DLD1 (cell line): Measurements from ENCODE around the gene CDK3.
"Not testable (repeated sequence)": the region's sequence is repeated elsewhere in the genome, so short reads cannot be mapped to it uniquely, and the experiment has no call there.

Experiments used
- in situ Hi-C: cut with HindIII; loops from 2 replicates; pipeline ENCODE4 v1.10.0; 2017; ENCODE audit warnings: low sequenced_read_pairs

Gene CDK3

DNA sequence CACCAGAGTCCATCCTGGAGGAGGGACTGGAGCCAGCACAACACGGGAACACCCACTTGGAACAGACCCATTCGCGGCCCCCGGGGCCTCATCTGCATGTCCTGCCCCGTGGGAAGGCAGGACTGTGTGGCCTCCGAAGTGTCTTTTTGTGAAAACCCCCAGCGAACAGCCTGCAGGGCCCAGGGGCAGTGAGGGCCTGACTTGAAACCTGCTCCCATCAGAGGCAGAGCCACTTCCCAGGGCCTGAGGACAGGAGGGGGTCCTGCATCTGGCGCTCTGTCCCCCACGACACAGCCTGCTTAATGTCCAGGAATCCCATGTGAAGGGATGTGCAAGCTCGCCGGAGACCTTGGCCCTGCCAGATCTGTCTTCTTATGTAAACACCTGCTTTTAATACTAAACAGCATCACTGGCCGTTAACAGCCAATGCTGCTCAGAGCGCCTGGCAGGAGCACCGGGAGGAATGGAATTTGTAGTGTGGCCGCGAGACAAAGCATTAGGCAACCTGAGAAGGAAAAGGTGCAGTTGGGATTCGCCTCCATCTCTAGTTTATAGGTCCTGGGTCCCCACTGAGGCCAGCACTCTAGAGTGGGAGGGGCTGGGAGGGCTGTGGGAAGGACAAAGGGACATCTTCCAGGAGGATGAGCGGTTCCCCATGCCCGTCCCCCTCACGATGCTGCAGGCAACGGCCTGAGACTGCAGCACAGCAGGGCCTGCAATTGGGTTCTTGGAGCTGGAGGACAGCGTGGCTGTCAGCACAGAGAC, 36.0 kb downstream of the CDK3 start:
- in situ Hi-C loops = no loop called here

DNA sequence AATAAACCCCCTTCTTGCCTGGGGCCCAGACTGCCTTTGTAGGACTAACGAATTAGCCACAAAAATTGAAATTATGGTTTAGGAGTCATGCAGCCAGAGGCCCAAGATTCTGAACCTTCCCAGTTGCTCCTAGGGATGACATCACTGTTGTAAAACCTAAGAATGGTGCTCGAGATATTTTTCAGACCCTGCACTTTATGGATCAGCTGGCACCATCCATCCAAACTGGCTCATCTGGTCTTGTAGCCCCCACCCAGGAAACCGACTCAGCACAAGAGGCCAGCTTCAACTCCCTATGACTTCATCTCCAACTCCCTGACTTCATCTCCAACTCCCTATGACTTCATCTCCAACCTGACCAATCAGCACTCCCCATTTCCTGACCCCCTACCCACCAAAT, 37.4 kb downstream of the CDK3 start:
- in situ Hi-C loops = no loop called here

DNA sequence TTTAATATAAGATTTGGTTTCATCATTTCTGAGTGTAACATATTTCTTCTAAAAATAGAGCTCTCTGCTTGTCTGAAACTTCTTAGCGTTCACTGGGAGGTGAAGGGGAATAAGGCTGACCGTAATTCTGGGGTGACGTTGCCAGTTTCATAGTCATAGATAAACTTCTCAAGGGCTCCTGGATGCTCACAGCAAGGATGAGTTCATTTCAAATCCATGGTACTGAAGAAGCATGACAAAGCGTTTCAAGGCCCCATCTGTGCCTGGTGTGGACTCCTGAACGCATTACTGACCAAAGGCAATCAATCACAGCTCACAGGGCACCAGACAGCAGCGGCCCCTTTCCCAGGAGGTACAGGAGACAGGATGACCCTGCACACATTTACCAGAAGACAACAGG, 38.5 kb downstream of the CDK3 start:
- in situ Hi-C loops = no loop called here

DNA sequence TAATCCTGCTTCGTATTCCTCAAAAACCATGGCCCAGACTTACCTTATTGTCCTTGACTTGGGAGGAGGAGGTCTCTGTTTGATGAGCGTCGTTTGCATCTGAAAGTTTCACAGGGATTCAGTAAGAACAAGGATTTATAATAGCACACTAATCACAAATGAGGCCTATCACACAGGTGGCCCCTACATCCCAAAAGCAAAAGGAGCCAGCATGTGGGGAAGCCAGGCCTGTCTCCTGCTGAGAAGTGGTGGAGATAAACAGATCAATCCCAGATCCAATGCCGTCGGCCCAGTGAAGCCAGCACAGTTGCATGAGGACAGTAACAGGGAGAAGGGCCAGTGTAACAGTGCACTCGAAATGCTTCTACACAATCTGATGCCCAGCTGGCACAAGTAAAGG, 39.7 kb downstream of the CDK3 start:
- in situ Hi-C loops = no loop called here

DNA sequence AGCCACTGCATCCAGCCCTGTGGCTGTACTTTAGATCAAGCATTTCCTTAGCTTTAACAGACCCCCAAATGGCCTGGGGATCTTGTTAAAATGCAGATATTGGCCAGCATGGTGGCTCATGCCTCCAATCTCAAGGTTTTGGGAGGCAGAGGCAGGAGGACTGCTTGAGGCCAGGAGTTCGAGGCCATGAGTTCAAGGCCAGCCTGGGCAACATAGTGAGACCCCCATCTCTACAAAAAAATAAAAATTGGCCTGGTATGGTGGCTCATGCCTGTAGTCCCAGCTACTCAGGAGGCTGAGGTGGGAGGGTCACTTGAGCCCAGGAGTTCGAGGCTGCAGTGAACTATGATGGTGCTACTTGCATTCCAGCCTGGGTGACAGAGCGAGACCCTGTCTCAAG, 42.2 kb downstream of the CDK3 start:
- in situ Hi-C loops = not testable (repeated sequence)

DNA sequence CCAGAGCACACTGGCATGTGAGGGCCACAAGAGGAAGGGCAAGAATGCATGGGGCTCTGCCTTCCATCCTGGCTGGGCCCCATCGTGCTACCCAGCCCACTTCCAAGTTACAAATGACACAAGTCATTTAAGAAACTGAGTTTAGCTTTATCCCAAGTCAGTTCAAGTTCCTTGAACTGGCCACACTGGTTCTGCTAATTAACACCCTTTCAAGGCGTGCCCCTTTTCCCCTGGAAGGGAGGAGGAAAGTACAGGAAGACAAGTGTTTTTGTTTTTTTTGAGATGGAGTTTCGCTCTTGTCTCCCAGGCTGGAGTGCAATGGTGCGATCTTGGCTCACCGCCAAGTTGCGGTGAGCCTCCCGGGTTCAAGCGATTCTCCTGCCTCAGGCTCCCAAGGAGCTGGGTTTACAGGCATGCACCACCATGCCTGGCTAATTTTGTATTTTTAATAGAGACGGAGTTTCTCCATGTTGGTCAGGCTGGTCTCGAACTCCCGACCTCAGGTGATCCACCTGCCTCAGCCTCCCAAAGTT, 43.9 kb downstream of the CDK3 start:
- in situ Hi-C loops = not testable (repeated sequence)

DNA sequence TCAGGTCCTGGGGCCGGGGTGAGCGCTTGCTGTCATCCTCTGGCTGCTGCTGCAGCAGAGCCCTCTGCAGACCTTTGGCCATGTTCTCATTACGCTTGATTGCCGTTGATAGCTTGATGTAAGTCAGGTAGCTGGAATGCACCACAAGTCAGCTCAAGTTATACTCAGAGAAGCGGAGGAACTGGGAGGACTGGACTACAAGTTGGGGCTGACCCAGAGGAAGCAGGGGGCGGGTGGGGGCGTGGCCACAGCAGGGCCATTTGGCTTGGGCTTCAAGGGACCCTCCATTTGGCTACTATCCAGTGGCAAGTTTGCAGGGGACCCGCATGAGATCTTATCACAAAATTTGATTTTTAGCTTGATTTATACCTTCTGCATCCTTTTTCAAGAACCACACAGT, 45.4 kb downstream of the CDK3 start:
- in situ Hi-C loops = no loop called here

DNA sequence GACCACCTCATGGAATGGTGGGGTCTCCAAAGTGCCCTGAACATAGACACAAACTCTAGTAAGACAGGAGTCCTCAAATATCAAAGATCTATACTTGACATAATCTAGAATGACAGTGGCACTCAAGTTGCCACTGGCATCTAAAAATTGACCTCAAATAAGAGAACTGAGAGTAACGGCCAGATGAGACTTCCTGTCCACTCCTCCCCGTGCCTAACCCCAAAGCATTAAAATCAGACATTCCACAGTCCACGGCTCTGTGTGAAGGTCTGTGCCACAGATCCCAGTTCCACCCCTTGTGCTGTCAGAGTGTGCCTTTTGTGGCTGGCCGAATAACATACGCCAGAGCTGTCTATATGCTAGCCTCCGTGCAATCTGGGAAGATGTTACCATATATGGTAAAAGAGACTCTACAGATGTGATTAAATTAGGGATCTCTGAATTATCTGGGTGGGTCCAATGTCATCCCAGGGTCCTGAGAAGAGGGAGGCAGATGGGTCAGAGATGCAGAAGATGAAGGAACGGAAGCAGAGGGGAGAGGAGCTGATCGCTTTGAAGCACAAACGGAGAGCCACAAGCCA, 47.5 kb downstream of the CDK3 start:
- in situ Hi-C loops = no loop called here

DNA sequence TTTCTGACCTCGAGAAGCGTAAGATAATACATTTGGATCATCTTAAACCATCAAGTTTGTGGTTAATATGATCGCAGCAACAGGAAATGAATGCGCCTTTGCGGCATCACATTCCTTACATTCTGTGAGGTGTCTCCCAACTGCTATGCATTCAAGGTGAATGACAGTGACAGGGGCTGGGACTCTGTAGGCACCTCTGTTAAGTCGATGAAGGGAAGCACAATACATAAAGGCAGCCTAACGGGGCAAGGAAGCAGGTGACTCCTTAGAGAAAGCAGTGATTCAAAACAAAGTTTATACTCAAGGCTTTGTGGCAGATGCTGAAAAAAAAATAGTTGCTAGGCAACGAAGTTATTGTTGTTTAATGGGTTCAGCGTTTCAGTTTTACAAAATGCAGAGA, 48.1 kb downstream of the CDK3 start:
- in situ Hi-C loops = no loop called here

DNA sequence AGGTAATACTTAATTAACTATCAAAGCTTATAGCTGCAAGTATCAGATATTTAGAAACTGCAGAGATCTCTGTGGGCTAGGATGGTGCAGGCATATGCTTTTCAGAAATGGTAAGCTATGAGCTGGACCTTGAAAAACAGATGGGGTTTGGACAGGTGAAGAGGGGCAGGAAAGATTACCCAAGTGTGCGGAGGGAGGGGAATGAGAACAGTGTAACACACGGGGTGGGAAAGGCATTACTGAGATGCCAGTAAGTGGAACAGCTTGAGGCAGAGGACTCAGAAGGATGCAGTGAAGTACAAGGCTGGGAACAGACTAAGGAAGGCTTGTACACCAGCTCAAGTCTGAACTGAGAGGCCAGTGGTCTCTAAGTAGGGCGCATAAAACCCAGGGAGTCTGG, 48.6 kb downstream of the CDK3 start:
- in situ Hi-C loops = no loop called here

DNA sequence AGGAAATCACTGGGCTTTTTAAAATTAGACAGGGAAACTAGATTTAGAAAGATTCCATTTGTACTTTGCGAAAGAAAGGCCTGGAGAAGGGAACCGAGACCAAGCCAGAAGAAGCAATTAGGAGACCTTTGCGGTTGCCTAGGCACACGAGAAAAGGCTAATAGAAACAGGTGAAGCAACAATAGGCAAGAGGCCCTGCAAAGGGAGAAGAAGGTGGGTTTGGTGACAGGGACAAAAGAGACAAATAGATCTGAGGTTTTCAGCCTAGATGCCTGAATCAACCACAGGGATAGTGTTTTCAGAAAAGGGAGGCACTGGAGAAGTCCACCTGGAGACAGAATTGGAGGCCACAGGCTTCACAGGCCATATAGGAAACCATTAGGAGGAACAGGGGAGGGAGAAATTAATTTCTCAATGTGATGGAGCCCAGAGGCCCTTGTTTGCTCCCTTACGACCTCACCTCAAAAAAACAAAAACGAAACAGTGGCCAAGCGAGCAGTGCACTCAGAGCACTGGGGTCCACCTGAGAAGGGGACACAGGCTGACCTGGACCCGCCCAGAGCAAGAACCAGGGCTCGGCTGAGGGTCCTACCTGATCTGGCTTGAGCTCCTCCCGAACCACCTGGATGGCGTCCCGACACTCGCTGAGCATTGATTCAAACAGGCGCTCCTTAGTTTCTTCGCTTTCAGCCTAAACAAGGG, 49.3 kb downstream of the CDK3 start:
- in situ Hi-C loops = no loop called here

DNA sequence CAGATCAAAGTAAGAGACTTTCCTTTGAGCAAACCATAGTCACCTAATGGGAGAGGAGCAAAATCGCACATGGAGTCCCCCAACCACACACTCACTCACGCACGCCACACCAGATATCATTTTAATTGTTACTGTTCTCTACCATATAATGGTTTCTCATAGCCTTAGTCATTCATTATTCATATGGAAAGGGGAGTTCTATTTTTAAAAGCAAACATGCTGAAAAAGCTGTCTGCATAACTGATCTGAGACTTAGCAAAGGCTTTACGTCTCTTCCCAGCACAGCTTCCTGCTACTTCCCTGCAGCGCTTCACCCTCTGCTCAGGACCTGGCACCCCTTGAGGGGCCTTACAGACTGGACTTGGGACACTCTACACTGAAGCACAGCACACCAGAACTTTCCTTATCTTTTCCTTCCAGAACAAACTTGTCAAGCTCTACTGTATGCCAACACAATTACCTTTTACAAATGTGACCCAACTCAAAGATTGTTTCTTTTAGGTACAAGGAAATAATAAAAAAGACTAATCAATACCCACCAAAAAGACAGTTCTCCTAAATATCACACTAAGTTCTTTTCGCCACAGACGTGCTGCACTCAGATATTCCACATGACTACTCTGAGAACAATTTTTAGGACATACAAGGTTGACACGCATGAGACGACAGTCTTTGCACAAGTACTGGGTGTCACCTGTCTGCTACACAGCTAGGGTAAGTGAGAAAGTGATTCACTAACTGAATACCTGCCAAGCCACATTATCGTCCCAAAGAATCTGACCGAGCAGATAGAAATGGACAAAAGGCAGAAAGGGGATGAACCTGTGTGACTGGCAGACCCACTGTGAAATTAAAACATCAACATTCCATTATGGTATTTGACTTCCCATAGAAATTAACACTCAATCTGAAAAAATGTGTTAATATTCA, 50.1 kb downstream of the CDK3 start:
- in situ Hi-C loops = no loop called here

DNA sequence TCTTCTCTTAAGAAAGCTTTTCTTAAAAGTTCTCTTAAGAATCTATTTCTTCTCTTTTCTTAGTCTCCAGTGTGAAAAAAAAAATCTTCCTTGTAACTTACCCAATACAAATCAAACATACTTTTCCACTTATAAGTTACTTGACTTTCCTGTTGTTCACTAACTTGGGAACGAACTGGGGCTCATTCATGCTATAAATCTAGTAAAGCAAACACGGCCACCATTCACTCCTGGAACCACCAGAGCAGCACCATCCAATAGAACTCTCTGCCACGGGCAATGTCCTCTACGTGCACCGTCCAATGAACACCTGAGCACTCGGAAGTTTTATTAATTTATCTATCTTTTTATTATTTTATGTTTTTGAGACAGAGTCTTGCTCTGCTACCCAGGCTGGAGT, 50.9 kb downstream of the CDK3 start:
- in situ Hi-C loops = no loop called here

DNA sequence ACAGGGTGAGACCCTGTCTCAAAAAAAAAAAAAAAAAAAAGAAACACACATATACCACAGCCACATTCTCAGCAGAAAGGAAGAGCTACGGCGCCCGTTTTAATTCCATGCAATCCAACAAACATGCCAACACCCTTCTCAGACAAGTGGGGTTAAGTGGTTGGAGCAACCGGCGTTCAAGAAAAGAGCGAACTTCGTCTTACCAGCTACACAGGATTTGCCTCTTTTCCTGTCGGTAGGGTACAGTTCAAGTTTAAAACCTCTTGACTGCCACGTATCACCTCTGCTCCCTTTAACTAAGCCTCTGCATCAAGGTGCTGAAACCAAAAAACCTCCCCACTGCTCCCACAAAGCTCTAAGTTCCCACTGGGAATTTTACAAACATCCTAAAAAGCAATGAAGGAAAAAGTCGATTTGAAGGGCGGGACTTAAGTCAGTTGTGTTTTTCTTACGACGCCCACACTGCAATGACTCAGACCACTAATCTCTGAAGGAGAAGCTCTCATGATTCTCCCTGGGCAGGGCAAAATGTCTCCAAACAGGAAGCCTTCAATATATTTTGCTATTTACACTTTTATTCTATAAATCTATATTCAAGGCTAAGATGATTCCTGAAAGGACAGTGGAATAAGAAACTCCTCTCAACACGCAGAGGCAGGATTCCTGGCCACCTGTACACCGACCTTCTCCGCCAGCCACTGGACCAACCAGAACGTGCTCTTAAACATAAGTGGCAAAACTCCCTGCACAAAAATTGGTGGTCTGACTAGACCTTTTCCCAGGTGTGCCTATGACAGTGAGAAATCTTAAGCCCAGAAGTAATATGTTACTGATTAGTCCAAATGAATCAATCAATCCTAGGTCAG, 52.8 kb downstream of the CDK3 start:
- in situ Hi-C loops = no loop called here

DNA sequence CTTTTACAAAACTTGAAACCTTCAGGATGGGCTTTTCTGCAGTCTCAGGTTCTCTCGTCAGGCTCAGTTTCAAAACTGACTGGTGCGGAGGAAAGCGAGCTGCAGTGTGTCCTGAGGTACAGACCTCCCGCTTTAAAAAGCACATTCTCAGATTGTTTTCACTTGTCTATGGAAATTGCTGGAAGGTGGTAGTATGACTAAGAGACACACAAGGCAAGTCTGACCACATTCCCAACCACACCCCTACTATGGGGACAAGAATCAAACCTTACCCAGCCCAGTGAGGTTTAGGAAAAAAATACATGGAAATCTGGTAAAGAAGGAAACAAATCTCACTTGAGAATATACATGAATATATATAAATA, 53.4 kb downstream of the CDK3 start:
- in situ Hi-C loops = no loop called here
